ENCODE results near the gene ATAT1. TPM values are rescaled to one million over a fixed set of nuclear protein-coding genes. Genes with fewer than 3 reads are reported as not detected.

Gene ATAT1
- total and polyA plus RNA-seq, 2 of the 13 experiments (the other 11 are each of a cell fraction or from before 2014, with no cell fraction given): 9.2 to 23.6 TPM

- TF ChIP-seq CEBPZ (IDR thresholded peaks at IDR 0.05; ENCODE audit: low read length): no peak
- TF ChIP-seq MEIS2 (CRISPR knock-in tag; IDR thresholded peaks at IDR 0.05): peak; percentile 48; the same call in 1 of the 2 replicates
- TF ChIP-seq ZNF646 (CRISPR knock-in tag; IDR thresholded peaks at IDR 0.05): no peak
- no peak for TF ChIP-seq ZHX2 (IDR thresholded peaks at IDR 0.05; ENCODE audit: low read depth)
- no peak for TF ChIP-seq ZHX2 (CRISPR knock-in tag; IDR thresholded peaks at IDR 0.05; ENCODE audit: borderline replicate concordance)
- TF ChIP-seq ZNF460 (CRISPR knock-in tag; IDR thresholded peaks at IDR 0.05; ENCODE audit: borderline replicate concordance): no peak
- TF ChIP-seq NKX3-1 (CRISPR knock-in tag; IDR thresholded peaks at IDR 0.05): peak; percentile 47; the same call in 1 of the 2 replicates
- TF ChIP-seq FOXM1 (CRISPR knock-in tag; IDR thresholded peaks at IDR 0.05): no peak
Observed at GRCh38 chr6:30690403-30691207, 63.9 kb downstream of the ATAT1 start, which contains the start of gene NRM (continued).
